Mesothelial cell of epicardium (in vitro differentiated cells): ENCODE results near the gene IZUMO4. TPM values are rescaled to one million over a fixed set of nuclear protein-coding genes. Genes with fewer than 3 reads are reported as not detected.
"Not testable (repeated sequence)": the region's sequence is repeated elsewhere in the genome, so short reads cannot be mapped to it uniquely, and the experiment has no call there.

Experiments
- DNase-seq, 2 experiments: peaks; one replicate each; pipeline ENCODE4 v3.0.0; 2021; ENCODE audit warnings: low spot score in 2 of 2; ENCODE audit not compliant: unreplicated experiment in 2 of 2
- H3K27ac Mint-ChIP-seq: 2 replicates; pipeline ENCODE4 v1.8.0; 2021; ENCODE audit warnings: mixed read lengths
- H3K27me3 Mint-ChIP-seq: 2 replicates; pipeline ENCODE4 v1.8.0; 2021; ENCODE audit warnings: low read depth, mixed read lengths
- H3K36me3 Mint-ChIP-seq: 2 replicates; pipeline ENCODE4 v1.8.0; 2021; ENCODE audit warnings: mixed read lengths
- H3K4me1 Mint-ChIP-seq: 2 replicates; pipeline ENCODE4 v1.8.0; 2021; ENCODE audit warnings: mixed read lengths
- H3K4me3 Mint-ChIP-seq: 2 replicates; pipeline ENCODE4 v1.8.0; 2021; ENCODE audit warnings: mild to moderate bottlenecking, moderate library complexity, mixed read lengths
- H3K9me3 Mint-ChIP-seq: 2 replicates; pipeline ENCODE4 v1.8.0; 2021; ENCODE audit warnings: mixed read lengths
- total RNA-seq: library from RNA; stranded (reverse); gene quantifications from 3 replicates; pipeline ENCODE4 v1.2.1, GENCODE V29; 2021
- TF ChIP-seq, protein P1 (sequence below): fragments of 200-600 bp; sonication (generic); IDR thresholded peaks from one replicate; pipeline ENCODE4 v1.5.0; 2021; ENCODE audit warnings: antibody characterized with exemption; ENCODE audit not compliant: unreplicated experiment

The IZUMO4 gene
- total RNA-seq, 1 donor from 2014 or later: 13.8 TPM

DNA sequence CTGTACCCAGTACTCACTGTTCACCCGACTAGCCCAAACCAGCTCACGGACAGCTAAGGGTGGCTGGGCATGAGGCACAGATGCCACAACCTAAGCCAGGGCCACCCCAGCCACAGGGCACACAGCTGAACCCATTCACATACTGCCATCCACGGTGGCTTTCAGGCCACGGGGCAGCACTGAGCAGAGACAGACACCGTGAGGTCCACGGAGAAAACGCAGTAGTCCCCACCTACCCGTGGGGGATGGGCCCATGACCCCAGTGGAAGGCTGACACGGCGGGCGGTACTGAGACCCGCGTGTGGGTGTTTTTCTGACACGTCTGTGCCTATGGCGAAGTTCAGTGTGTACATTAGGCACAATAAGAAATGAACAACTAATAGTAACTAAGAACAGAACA lies 25.5 kb downstream of the IZUMO4 start:
- Mint-ChIP-seq H3K36me3 (peaks cover 23% of the 10 kb centered on the region), H3K4me1 (no peaks in the 10 kb centered on the region), H3K9me3 (no peaks in the 10 kb centered on the region), H3K4me3 (no peak overlapping the region), H3K27ac (no peak overlapping the region), H3K27me3 (no peaks in the 10 kb centered on the region)
- TF ChIP-seq, protein P1, sequence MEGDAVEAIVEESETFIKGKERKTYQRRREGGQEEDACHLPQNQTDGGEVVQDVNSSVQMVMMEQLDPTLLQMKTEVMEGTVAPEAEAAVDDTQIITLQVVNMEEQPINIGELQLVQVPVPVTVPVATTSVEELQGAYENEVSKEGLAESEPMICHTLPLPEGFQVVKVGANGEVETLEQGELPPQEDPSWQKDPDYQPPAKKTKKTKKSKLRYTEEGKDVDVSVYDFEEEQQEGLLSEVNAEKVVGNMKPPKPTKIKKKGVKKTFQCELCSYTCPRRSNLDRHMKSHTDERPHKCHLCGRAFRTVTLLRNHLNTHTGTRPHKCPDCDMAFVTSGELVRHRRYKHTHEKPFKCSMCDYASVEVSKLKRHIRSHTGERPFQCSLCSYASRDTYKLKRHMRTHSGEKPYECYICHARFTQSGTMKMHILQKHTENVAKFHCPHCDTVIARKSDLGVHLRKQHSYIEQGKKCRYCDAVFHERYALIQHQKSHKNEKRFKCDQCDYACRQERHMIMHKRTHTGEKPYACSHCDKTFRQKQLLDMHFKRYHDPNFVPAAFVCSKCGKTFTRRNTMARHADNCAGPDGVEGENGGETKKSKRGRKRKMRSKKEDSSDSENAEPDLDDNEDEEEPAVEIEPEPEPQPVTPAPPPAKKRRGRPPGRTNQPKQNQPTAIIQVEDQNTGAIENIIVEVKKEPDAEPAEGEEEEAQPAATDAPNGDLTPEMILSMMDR: no peak
- no peak for DNase-seq

DNA sequence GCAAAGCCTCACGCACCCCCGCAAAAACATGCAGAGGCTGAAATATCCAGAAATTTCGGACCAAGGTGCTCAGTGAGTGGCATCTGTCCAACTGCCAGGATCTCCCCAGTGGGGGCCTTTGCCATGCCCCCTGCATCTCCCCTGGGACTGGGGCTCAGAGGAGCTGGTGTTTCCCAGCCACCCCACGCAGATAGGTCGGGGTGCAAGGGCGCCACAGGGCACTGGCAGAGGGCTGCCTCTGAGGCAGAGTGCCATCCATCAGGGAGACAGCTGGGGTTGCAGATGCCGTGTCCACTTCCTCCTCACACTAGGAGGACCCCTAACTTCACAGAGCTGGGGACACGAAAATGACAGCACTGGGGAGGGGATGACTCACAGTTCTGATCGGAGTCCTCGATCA lies 26.3 kb downstream of the IZUMO4 start:
- H3K36me3 Mint-ChIP-seq: peaks cover 21% of the 10 kb centered on the region
- no peak overlapping the region for H3K4me3 Mint-ChIP-seq
- H3K27me3 Mint-ChIP-seq: no peaks in the 10 kb centered on the region
- H3K4me1 Mint-ChIP-seq: no peaks in the 10 kb centered on the region
- TF ChIP-seq, protein P1: no peak
- no peak for DNase-seq
- no peak overlapping the region for H3K27ac Mint-ChIP-seq
- H3K9me3 Mint-ChIP-seq: no peaks in the 10 kb centered on the region

DNA sequence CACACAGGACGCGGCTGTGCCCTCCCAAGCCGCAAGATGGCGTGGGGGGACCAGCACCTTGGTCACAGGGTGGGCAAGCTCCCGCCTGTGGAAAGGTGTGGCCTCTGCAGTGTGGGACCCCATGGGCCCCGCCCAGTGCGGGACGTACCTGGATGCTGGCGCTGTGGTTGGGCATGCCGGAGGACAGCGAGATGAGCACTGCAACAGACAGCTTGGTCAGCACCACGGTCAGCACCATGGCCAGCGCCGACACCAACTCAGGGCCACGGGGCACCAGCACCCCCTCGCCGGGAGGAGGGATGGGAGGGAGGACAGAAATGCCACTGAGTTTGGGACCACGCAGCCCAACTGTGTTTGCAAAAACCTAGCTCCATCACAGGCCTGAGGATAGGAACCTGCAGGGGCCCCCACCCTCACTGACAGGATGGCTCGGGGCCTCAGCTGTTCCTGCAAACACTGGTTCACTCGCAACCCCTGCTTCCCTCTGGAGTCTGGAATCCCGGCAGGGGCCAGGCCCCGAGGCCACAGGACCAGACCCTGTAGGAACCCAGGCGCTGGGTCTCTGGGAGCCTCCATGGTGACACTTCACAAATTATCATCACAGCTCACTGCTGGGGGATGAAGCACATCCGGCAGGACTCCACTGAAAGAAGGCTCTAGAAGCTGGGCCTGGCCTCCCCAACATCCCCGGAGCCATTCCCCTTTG lies 27.1 kb downstream of the IZUMO4 start:
- Mint-ChIP-seq H3K36me3 (peaks cover 14% of the 10 kb centered on the region), H3K9me3 (no peaks in the 10 kb centered on the region), H3K27me3 (no peaks in the 10 kb centered on the region), H3K27ac (no peak overlapping the region), H3K4me1 (no peaks in the 10 kb centered on the region), H3K4me3 (no peak overlapping the region)
- TF ChIP-seq, protein P1: no peak
- DNase-seq: no peak

DNA sequence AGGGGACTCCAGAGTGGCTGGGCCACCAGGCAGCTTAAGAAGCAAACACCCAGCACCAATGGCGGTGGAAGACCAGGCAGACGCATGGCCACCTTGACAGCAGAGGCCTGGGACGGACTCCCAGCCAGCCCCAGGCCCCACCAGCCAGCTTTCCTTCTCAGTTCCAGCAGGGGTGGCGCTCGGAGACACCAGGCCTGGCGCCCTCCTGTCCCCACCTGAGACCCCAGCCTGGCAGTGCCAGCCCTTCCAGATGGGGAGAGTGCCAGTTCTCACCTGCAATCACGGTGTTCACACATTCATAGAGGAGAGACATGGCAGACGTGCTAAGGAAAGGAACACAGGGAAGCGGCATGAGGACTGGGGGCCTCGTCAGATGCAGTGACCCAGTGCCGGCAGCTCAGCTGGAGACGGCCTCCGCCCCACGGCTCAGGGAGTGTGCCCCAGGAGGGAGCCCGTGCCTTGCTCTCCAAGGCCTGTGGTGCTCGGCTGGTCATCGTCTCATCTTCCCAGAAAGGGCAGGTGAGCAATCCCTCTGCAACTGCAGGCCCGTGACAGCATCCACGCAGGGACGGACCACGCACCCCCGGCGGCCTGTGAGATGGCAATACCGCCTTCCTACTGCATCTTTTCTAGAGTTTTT lies 30.3 kb downstream of the IZUMO4 start:
- H3K4me3 Mint-ChIP-seq: no peak overlapping the region
- TF ChIP-seq, protein P1: no peak
- no peak overlapping the region for H3K27ac Mint-ChIP-seq
- DNase-seq: no peak
- H3K4me1 Mint-ChIP-seq: no peaks in the 10 kb centered on the region
- H3K36me3 Mint-ChIP-seq: peaks cover 6% of the 10 kb centered on the region
- H3K27me3 Mint-ChIP-seq: no peaks in the 10 kb centered on the region
- no peaks in the 10 kb centered on the region for H3K9me3 Mint-ChIP-seq

- no peaks in the 10 kb centered on the region for H3K27me3 Mint-ChIP-seq
- peaks cover 9% of the 10 kb centered on the region for H3K36me3 Mint-ChIP-seq
- no peak for DNase-seq
- no peaks in the 10 kb centered on the region for H3K9me3 Mint-ChIP-seq
- no peak overlapping the region for H3K27ac Mint-ChIP-seq
- H3K4me3 Mint-ChIP-seq: no peak overlapping the region
- no peaks in the 10 kb centered on the region for H3K4me1 Mint-ChIP-seq
- TF ChIP-seq, protein P1: no peak
Measured at GRCh38 chr19:2127758-2128157, 31.0 kb downstream of the IZUMO4 start.

DNA sequence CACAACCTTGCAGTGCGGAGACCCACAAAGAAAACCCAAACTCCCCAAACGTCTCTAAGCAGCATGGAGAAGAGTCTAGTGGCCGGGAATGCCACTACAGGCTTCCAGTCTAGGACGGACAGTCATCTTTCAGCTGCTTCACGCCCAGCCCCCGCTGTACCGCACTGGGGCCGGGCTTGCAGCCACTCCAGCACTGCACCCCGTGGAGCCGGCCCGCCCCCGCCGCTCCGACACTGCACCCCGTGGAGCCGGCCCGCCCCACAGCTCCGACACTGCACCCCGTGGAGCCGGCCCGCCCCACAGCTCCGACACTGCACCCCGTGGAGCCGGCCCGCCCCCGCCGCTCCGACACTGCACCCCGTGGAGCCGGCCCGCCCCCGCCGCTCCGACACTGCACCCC lies 31.5 kb downstream of the IZUMO4 start:
- H3K36me3 Mint-ChIP-seq: peaks cover 13% of the 10 kb centered on the region
- not testable (repeated sequence) for H3K27ac Mint-ChIP-seq, H3K9me3 Mint-ChIP-seq, H3K4me1 Mint-ChIP-seq, H3K27me3 Mint-ChIP-seq, H3K4me3 Mint-ChIP-seq, DNase-seq
